GM12878 (cell line): ENCODE results near the gene RNASEL. TPM values are rescaled to one million over a fixed set of nuclear protein-coding genes. Genes with fewer than 3 reads are reported as not detected.
A peak's percentile ranks its signal among the peaks of the same experiment; 100 is the strongest.

Experiments used
- BCL11A ChIP-seq: IDR thresholded peaks from 2 replicates; pipeline ENCODE4 v1.6.1; 2011; ENCODE audit warnings: low read depth, low read length
- CHD4 ChIP-seq: fragments of 200-600 bp; sonication (generic); IDR thresholded peaks from 2 replicates; pipeline ENCODE4 v1.6.1; 2016; ENCODE audit warnings: mild to moderate bottlenecking
- CREM ChIP-seq: IDR thresholded peaks from 2 replicates; pipeline ENCODE4 v1.6.1; 2014; ENCODE audit warnings: antibody characterized with exemption, low read depth
- NFYB ChIP-seq: IDR thresholded peaks from 2 replicates; pipeline ENCODE4 v1.6.1; 2011; ENCODE audit warnings: low read depth, mild to moderate bottlenecking, low read length, improper control_type of control experiment, moderate library complexity; ENCODE audit not compliant: insufficient read depth
- RAD21 ChIP-seq: IDR thresholded peaks from 2 replicates; pipeline ENCODE4 v1.6.1; 2011; ENCODE audit warnings: mild to moderate bottlenecking, low read depth, low read length, moderate library complexity; ENCODE audit not compliant: insufficient read depth
- RB1 ChIP-seq: fragments of 450-650 bp; formaldehyde crosslinking; IDR thresholded peaks from 2 replicates; pipeline ENCODE4 v1.6.1; 2017; ENCODE audit warnings: mild to moderate bottlenecking, borderline replicate concordance
- STAT1 ChIP-seq: fragments of 450-650 bp; conservative IDR thresholded peaks from 2 replicates; pipeline ENCODE4 v1.6.1; 2014; ENCODE audit warnings: antibody characterized with exemption, mild to moderate bottlenecking
- YY1 ChIP-seq: IDR thresholded peaks from 2 replicates; pipeline ENCODE4 v1.6.1; 2011; ENCODE audit warnings: low read depth, mild to moderate bottlenecking, low read length
- ZSCAN29 ChIP-seq: fragments of 450-650 bp; IDR thresholded peaks from 2 replicates; pipeline ENCODE4 v1.6.1; 2017; ENCODE audit warnings: mild to moderate bottlenecking, moderate library complexity
- polyA plus RNA-seq, 11 experiments: library from polyadenylated mRNA; depleted of rRNA in 4 of 11; unstranded in 6 of 11; stranded (reverse) in 5 of 11; fragments of >200 nt; fragmentation: Nextera tagmentation in 4 of 11; fragmentation: Illumina TruSeq in 1 of 11; extraction: Ambion mirVana in 4 of 11; extraction: Trizol in 1 of 11; gene quantifications; 1 replicate in 1 of 11; 2 replicates in 10 of 11; pipeline versions ENCODE4 v1.2.1 to v1.2.3, GENCODE V29; 2011 to 2016; ENCODE audit warnings: inconsistent platforms in 2 of 11, missing spikeins in 2 of 11, low read depth in 1 of 11
- total RNA-seq, 4 experiments: library from RNA; depleted of rRNA in 3 of 4; stranded (reverse); fragments of >200 nt in 3 of 4; fragmentation: Illumina TruSeq in 1 of 4; extraction: Trizol in 1 of 4; gene quantifications; 2 replicates each; pipeline versions ENCODE4 v1.2.1 to v1.2.3, GENCODE V29; 2013 to 2021
- TF ChIP-seq, protein P1 (sequence below): IDR thresholded peaks from 2 replicates; pipeline ENCODE4 v1.6.1; 2012; ENCODE audit warnings: improper control_type of control experiment, low read depth, low read length; ENCODE audit not compliant: insufficient replicate concordance
- TF ChIP-seq, protein P2 (sequence below): fragments of 450-650 bp; IDR thresholded peaks from 2 replicates; pipeline ENCODE4 v1.6.1; 2017; ENCODE audit warnings: mild to moderate bottlenecking, low read depth, inconsistent platforms; ENCODE audit not compliant: poor library complexity, severe bottlenecking
- TF ChIP-seq, protein P3 (sequence below): fragments of 450-650 bp; IDR thresholded peaks from 2 replicates; pipeline ENCODE4 v1.6.1; 2017; ENCODE audit warnings: mild to moderate bottlenecking
- TF ChIP-seq, protein P4 (sequence below), 3 experiments: IDR thresholded peaks in 2 of 3; conservative IDR thresholded peaks in 1 of 3; 2 replicates each; pipeline ENCODE4 v1.5.1; 2011; ENCODE audit warnings: low read depth in 3 of 3, low read length in 3 of 3, mild to moderate bottlenecking in 3 of 3, control low read depth in 2 of 3, moderate library complexity in 2 of 3, inconsistent platforms in 1 of 3, mixed read lengths in 1 of 3; ENCODE audit not compliant: control insufficient read depth in 2 of 3, insufficient read depth in 1 of 3; ENCODE audit errors: extremely low read depth in 1 of 3
- TF ChIP-seq, protein P5 (sequence below): fragments of 450-650 bp; IDR thresholded peaks from 2 replicates; pipeline ENCODE4 v1.6.1; 2017; ENCODE audit warnings: antibody characterized with exemption, mild to moderate bottlenecking, moderate library complexity

Gene RNASEL
- total and polyA plus RNA-seq, 10 of the 15 experiments (the other 5 are each of a cell fraction or from before 2014, with no cell fraction given): 3.0 to 10.8 (median 5.0) TPM

DNA sequence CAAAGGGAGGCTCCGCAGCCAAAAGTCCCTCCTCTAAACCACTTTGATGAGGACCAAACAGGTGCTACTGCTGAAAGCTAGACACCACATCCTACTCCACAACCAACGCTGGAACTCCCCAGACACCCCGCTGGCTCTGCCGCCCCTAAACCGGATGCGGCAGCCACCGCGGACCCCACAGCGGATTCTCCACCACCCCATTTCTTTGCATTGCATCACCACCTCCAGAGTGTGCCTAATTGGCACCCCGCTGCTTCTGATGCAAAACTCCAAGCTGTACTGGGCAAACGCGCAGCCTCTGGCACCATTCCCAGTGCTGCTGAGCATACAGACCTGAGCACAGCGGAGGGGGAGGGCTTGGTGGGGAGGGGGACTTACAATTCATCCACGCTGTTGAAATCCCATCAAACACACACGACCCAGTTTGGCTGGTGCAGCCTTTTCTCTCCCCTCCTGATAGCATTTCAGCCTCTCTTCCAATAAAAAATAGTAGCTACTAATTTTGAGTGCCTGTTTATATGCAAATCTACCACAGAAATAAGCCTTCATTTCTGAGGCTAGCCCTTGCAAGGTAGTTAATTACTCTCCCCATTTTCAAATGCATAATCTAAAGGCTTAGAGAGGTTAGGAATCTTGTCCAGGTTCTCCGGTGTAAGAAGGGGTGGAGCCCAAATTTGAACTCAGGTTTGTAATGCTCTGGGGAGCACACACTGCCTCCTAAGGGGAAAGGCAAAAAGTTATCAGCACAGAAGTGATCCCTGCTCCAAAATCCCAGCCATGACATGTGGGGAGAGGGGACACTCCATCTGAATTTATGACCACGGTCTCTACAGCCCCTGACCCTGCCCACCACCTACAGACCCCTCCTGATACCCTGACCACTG, 27.3 kb upstream of the RNASEL start (continued):
- TF ChIP-seq, protein P1, sequence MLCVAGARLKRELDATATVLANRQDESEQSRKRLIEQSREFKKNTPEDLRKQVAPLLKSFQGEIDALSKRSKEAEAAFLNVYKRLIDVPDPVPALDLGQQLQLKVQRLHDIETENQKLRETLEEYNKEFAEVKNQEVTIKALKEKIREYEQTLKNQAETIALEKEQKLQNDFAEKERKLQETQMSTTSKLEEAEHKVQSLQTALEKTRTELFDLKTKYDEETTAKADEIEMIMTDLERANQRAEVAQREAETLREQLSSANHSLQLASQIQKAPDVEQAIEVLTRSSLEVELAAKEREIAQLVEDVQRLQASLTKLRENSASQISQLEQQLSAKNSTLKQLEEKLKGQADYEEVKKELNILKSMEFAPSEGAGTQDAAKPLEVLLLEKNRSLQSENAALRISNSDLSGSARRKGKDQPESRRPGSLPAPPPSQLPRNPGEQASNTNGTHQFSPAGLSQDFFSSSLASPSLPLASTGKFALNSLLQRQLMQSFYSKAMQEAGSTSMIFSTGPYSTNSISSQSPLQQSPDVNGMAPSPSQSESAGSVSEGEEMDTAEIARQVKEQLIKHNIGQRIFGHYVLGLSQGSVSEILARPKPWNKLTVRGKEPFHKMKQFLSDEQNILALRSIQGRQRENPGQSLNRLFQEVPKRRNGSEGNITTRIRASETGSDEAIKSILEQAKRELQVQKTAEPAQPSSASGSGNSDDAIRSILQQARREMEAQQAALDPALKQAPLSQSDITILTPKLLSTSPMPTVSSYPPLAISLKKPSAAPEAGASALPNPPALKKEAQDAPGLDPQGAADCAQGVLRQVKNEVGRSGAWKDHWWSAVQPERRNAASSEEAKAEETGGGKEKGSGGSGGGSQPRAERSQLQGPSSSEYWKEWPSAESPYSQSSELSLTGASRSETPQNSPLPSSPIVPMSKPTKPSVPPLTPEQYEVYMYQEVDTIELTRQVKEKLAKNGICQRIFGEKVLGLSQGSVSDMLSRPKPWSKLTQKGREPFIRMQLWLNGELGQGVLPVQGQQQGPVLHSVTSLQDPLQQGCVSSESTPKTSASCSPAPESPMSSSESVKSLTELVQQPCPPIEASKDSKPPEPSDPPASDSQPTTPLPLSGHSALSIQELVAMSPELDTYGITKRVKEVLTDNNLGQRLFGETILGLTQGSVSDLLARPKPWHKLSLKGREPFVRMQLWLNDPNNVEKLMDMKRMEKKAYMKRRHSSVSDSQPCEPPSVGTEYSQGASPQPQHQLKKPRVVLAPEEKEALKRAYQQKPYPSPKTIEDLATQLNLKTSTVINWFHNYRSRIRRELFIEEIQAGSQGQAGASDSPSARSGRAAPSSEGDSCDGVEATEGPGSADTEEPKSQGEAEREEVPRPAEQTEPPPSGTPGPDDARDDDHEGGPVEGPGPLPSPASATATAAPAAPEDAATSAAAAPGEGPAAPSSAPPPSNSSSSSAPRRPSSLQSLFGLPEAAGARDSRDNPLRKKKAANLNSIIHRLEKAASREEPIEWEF: no peak
- TF ChIP-seq CREM (peak; percentile 92), STAT1 (no peak), RB1 (no peak), BCL11A (peak; percentile 96), NFYB (no peak), CHD4 (no peak), YY1 (0 out of 2 replicates have a peak, but pooled peaks have one; percentile 1), RAD21 (no peak), ZSCAN29 (peak; percentile 63; the same call in 1 of the 2 replicates)
- TF ChIP-seq, protein P2, sequence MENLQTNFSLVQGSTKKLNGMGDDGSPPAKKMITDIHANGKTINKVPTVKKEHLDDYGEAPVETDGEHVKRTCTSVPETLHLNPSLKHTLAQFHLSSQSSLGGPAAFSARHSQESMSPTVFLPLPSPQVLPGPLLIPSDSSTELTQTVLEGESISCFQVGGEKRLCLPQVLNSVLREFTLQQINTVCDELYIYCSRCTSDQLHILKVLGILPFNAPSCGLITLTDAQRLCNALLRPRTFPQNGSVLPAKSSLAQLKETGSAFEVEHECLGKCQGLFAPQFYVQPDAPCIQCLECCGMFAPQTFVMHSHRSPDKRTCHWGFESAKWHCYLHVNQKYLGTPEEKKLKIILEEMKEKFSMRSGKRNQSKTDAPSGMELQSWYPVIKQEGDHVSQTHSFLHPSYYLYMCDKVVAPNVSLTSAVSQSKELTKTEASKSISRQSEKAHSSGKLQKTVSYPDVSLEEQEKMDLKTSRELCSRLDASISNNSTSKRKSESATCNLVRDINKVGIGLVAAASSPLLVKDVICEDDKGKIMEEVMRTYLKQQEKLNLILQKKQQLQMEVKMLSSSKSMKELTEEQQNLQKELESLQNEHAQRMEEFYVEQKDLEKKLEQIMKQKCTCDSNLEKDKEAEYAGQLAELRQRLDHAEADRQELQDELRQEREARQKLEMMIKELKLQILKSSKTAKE: peak; percentile 99
- TF ChIP-seq, protein P3, sequence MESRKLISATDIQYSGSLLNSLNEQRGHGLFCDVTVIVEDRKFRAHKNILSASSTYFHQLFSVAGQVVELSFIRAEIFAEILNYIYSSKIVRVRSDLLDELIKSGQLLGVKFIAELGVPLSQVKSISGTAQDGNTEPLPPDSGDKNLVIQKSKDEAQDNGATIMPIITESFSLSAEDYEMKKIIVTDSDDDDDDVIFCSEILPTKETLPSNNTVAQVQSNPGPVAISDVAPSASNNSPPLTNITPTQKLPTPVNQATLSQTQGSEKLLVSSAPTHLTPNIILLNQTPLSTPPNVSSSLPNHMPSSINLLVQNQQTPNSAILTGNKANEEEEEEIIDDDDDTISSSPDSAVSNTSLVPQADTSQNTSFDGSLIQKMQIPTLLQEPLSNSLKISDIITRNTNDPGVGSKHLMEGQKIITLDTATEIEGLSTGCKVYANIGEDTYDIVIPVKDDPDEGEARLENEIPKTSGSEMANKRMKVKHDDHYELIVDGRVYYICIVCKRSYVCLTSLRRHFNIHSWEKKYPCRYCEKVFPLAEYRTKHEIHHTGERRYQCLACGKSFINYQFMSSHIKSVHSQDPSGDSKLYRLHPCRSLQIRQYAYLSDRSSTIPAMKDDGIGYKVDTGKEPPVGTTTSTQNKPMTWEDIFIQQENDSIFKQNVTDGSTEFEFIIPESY: no peak
- TF ChIP-seq, protein P4, sequence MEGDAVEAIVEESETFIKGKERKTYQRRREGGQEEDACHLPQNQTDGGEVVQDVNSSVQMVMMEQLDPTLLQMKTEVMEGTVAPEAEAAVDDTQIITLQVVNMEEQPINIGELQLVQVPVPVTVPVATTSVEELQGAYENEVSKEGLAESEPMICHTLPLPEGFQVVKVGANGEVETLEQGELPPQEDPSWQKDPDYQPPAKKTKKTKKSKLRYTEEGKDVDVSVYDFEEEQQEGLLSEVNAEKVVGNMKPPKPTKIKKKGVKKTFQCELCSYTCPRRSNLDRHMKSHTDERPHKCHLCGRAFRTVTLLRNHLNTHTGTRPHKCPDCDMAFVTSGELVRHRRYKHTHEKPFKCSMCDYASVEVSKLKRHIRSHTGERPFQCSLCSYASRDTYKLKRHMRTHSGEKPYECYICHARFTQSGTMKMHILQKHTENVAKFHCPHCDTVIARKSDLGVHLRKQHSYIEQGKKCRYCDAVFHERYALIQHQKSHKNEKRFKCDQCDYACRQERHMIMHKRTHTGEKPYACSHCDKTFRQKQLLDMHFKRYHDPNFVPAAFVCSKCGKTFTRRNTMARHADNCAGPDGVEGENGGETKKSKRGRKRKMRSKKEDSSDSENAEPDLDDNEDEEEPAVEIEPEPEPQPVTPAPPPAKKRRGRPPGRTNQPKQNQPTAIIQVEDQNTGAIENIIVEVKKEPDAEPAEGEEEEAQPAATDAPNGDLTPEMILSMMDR (IDR thresholded peaks at IDR 0.05 in 2 of 3, conservative IDR thresholded peaks at IDR 0.05 in 1 of 3; ENCODE audit: control insufficient read depth in 2 of 3, extremely low read depth in 1 of 3, insufficient read depth in 1 of 3, low read depth in 3 of 3, low read length in 3 of 3): no peak
- TF ChIP-seq, protein P5, sequence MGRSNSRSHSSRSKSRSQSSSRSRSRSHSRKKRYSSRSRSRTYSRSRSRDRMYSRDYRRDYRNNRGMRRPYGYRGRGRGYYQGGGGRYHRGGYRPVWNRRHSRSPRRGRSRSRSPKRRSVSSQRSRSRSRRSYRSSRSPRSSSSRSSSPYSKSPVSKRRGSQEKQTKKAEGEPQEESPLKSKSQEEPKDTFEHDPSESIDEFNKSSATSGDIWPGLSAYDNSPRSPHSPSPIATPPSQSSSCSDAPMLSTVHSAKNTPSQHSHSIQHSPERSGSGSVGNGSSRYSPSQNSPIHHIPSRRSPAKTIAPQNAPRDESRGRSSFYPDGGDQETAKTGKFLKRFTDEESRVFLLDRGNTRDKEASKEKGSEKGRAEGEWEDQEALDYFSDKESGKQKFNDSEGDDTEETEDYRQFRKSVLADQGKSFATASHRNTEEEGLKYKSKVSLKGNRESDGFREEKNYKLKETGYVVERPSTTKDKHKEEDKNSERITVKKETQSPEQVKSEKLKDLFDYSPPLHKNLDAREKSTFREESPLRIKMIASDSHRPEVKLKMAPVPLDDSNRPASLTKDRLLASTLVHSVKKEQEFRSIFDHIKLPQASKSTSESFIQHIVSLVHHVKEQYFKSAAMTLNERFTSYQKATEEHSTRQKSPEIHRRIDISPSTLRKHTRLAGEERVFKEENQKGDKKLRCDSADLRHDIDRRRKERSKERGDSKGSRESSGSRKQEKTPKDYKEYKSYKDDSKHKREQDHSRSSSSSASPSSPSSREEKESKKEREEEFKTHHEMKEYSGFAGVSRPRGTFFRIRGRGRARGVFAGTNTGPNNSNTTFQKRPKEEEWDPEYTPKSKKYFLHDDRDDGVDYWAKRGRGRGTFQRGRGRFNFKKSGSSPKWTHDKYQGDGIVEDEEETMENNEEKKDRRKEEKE: no peak
